Right atrium auricular region (tissue), 2 donors: ENCODE results near the gene ADO. TPM values are rescaled to one million over a fixed set of nuclear protein-coding genes. Genes with fewer than 3 reads are reported as not detected.
A peak's percentile ranks its signal among the peaks of the same experiment; 100 is the strongest.

Experiments used
- DNase-seq: peaks from one replicate; pipeline ENCODE4 v3.0.0-alpha.2; 2019; ENCODE audit warnings: low spot score
- H3K27ac ChIP-seq, 2 donors: fragments of 200-600 bp; sonication (generic); 1 replicate in 1 of 2; 2 replicates in 1 of 2; pipeline ENCODE4 v1.5.1; 2016 to 2019
- H3K27me3 ChIP-seq, 2 donors: fragments of 200-600 bp; sonication (generic); one replicate each; pipeline versions ENCODE4 v1.5.1 to v1.6.0; 2017 to 2019
- H3K36me3 ChIP-seq: fragments of 200-600 bp; sonication (generic); one replicate; pipeline ENCODE4 v1.5.1; 2016
- H3K4me1 ChIP-seq, 2 donors: fragments of 200-600 bp; sonication (generic); one replicate each; pipeline versions ENCODE4 v1.5.1 to v1.6.0; 2017 to 2019
- H3K4me3 ChIP-seq, 2 donors: fragments of 200-600 bp; sonication (generic); 1 replicate in 1 of 2; 2 replicates in 1 of 2; pipeline ENCODE4 v1.5.1; 2017 to 2019; ENCODE audit warnings: mild to moderate bottlenecking in 1 of 2, moderate library complexity in 1 of 2
- H3K9me3 ChIP-seq, 2 donors: fragments of 200-600 bp; sonication (generic); one replicate each; pipeline ENCODE4 v1.5.1; 2019
- total RNA-seq, 2 donors: library from RNA; depleted of rRNA; stranded (reverse); fragments of >200 nt; gene quantifications; one replicate each; pipeline ENCODE4 v1.1.0, GENCODE V29; 2016
- TF ChIP-seq, protein P1 (sequence below), 2 donors: fragments of 200-600 bp; sonication (generic); IDR thresholded peaks; one replicate each; pipeline ENCODE4 v1.5.1; 2019; ENCODE audit warnings: antibody characterized with exemption in 2 of 2

ADO gene
- total RNA-seq = 10 to 100 TPM; 23.0 to 34.3 TPM

- H3K4me3 ChIP-seq = peak within 1 kb of the TSS; percentile 71 to 92
- TF ChIP-seq, protein P1, sequence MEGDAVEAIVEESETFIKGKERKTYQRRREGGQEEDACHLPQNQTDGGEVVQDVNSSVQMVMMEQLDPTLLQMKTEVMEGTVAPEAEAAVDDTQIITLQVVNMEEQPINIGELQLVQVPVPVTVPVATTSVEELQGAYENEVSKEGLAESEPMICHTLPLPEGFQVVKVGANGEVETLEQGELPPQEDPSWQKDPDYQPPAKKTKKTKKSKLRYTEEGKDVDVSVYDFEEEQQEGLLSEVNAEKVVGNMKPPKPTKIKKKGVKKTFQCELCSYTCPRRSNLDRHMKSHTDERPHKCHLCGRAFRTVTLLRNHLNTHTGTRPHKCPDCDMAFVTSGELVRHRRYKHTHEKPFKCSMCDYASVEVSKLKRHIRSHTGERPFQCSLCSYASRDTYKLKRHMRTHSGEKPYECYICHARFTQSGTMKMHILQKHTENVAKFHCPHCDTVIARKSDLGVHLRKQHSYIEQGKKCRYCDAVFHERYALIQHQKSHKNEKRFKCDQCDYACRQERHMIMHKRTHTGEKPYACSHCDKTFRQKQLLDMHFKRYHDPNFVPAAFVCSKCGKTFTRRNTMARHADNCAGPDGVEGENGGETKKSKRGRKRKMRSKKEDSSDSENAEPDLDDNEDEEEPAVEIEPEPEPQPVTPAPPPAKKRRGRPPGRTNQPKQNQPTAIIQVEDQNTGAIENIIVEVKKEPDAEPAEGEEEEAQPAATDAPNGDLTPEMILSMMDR (IDR thresholded peaks at IDR 0.05) = no peak
- H3K36me3 ChIP-seq = no peaks in the 10 kb centered on the region
- H3K4me1 ChIP-seq = peaks cover 0 to 48% of the 10 kb centered on the region in 2 donors
- no peaks in the 10 kb centered on the region for H3K27me3 ChIP-seq
- peak within 1 kb of the TSS; percentile 93 for H3K27ac ChIP-seq
- H3K9me3 ChIP-seq = no peaks in the 10 kb centered on the region
- DNase-seq = peak; percentile 84
Observed at GRCh38 chr10:62804356-62805230, at the start of gene ADO. Gene ADO, plus strand, starts transcription at chr10:62804720. Its CDS starts 340 bp downstream, at chr10:62805060.

GRCh38 chr10:62754963-62755362 is 49.6 kb upstream of the ADO start:
- Histone ChIP-seq H3K9me3 (no peaks in the 10 kb centered on the region), H3K4me3 (no peak overlapping the region), H3K4me1 (no peaks in the 10 kb centered on the region), H3K36me3 (no peaks in the 10 kb centered on the region), H3K27ac (no peak overlapping the region), H3K27me3 (no peaks in the 10 kb centered on the region)
- TF ChIP-seq, protein P1 (IDR thresholded peaks at IDR 0.05) = no peak
- no peak for DNase-seq

DNA sequence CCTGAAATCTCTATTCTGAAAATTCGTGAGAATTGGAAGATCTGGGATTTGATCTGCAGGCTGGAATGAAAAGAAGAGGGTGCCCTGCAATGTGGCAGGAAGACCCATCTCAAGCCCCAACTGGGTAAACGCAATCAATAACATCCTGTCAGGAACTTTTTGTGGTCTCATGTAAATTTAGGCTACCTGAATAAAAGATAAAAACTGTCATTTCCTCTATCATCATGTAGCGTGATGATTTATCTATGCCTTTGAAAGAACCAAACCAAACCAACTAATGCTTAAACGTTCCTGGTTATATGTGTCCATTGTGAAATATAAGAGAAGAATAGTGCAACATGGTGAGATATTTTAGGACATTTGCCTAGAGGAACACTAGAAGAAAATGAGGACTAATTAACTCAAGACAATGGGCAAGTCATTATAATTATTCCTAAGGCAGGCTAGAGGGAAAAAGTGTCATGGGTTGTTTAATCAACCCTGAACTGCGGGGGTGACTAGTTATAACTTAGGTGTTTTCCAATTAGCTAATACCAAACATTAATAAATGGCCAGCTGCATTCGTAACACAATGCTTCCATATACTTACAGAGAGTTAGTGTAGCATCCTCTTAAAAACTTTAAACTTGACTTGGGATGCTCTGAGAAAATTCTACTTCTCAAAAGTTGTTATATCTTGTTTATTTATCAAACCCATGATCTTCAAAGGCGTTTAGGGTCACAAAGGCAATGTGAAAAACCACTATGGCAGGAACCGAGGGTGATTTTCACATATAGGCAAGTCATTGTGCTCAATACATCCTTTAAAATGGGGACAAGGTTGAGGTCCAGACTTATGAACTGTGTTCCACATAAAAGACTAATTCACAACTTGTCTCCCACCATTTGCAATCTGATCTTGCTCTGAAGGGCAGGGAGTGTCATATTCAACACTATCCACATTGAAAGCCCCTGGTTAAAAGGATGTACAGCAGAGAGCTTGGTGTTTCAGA is 48.6 kb upstream of the ADO start:
- H3K4me1 ChIP-seq = peaks cover 0 to 6% of the 10 kb centered on the region in 2 donors
- H3K27ac ChIP-seq = no peak overlapping the region
- H3K9me3 ChIP-seq = no peaks in the 10 kb centered on the region
- TF ChIP-seq, protein P1 (IDR thresholded peaks at IDR 0.05) = no peak
- H3K4me3 ChIP-seq = no peak overlapping the region
- DNase-seq = no peak
- H3K36me3 ChIP-seq = no peaks in the 10 kb centered on the region
- no peaks in the 10 kb centered on the region for H3K27me3 ChIP-seq

DNA sequence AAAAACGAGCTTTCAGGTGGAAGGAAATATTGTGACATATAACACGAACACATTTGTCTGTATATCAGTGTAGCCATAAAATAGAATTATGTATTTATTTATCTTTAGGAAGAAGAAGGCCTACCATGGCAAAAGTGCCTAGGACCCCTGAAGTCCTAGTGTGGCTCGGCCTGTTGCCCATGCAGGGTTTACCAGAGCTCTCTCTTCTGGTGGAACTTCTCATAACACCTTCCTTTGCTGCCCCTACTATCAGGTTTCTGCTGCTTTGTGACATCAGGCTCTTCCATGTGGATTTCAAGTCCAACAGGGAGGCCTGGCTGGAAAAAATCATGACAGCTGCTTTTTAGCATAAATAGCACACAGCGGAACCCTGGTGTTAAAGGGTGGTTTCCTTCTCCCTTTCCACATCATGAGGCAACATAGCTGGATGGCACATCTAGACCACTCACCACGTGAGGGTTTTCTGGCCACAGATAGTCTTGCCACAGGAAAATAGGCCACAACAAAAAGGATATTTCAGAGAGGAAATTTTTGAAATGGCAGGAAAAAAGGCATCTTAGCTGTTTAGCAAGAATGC is 44.8 kb upstream of the ADO start:
- Histone ChIP-seq H3K4me1 (peaks cover 0 to 26% of the 10 kb centered on the region in 2 donors), H3K9me3 (no peaks in the 10 kb centered on the region), H3K27me3 (no peaks in the 10 kb centered on the region), H3K27ac (peak overlapping the region; percentile 16 to 47), H3K4me3 (no peak overlapping the region), H3K36me3 (no peaks in the 10 kb centered on the region)
- no peak for DNase-seq
- TF ChIP-seq, protein P1 (IDR thresholded peaks at IDR 0.05) = no peak

DNA sequence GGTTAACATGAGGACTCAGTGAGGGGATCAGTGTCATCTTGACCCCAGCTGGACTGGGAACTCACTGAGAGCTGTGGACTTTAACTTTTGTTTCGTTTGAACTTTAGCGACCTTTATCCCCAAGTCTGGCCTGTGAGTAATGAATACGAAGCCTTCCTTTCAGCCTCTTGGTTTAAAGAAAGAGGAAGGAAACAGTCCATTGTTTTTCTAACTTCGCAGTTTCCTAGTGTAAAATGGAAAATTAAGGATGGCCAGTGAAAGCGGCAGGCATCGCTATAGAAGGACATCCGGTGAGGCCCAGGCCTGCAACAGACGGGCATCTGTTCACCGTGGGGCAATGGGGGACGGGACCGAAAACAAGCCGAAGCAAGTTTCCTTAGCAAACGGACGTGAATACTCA is 44.1 kb upstream of the ADO start:
- peak overlapping the region; percentile 31 to 47 for H3K27ac ChIP-seq
- H3K27me3 ChIP-seq = no peaks in the 10 kb centered on the region
- no peak overlapping the region for H3K4me3 ChIP-seq
- TF ChIP-seq, protein P1 (IDR thresholded peaks at IDR 0.05) = no peak
- no peaks in the 10 kb centered on the region for H3K36me3 ChIP-seq
- peaks cover 0 to 26% of the 10 kb centered on the region in 2 donors for H3K4me1 ChIP-seq
- no peaks in the 10 kb centered on the region for H3K9me3 ChIP-seq
- DNase-seq = no peak
